ENCODE measurements around the gene MPRIP.

MPRIP gene

GRCh38 chr17:17120701-17121100 is 78.4 kb downstream of the MPRIP start:
- TF ChIP-seq USF1 (IDR thresholded peaks at IDR 0.05) (no peak), CREB1 (IDR thresholded peaks at IDR 0.05; ENCODE audit: low read depth) (no peak), REST (IDR thresholded peaks at IDR 0.05; ENCODE audit: low read depth) (no peak)

- TF ChIP-seq USF1 (IDR thresholded peaks at IDR 0.05) (no peak), TAF1 (IDR thresholded peaks at IDR 0.05; ENCODE audit: low read depth) (no peak), MAX (IDR thresholded peaks at IDR 0.05) (no peak), NFIC (IDR thresholded peaks at IDR 0.05) (no peak), TCF12 (IDR thresholded peaks at IDR 0.05; ENCODE audit: low read depth) (no peak), TEAD4 (IDR thresholded peaks at IDR 0.05) (no peak), EP300 (IDR thresholded peaks at IDR 0.05; ENCODE audit: borderline replicate concordance) (no peak), EGR1 (IDR thresholded peaks at IDR 0.05) (no peak), REST (IDR thresholded peaks at IDR 0.05; ENCODE audit: low read depth) (no peak)
Measured at GRCh38 chr17:17121162-17121561, 78.9 kb downstream of the MPRIP start.

GRCh38 chr17:17122781-17123483 is 80.7 kb downstream of the MPRIP start:
- TF ChIP-seq TCF12 (IDR thresholded peaks at IDR 0.05; ENCODE audit: low read depth) (no peak), NFIC (IDR thresholded peaks at IDR 0.05) (0 out of 2 replicates have a peak, but pooled peaks have one; percentile 13)

- TF ChIP-seq REST (IDR thresholded peaks at IDR 0.05; ENCODE audit: low read depth) (no peak), TCF12 (IDR thresholded peaks at IDR 0.05; ENCODE audit: low read depth) (no peak), EGR1 (IDR thresholded peaks at IDR 0.05) (no peak), FOXM1 (IDR thresholded peaks at IDR 0.05; ENCODE audit: borderline replicate concordance, low read depth) (no peak), CEBPB (IDR thresholded peaks at IDR 0.05) (no peak), ZBTB7A (IDR thresholded peaks at IDR 0.05; ENCODE audit: low read depth) (no peak), MAX (IDR thresholded peaks at IDR 0.05) (no peak), CREB1 (IDR thresholded peaks at IDR 0.05; ENCODE audit: low read depth) (no peak), TEAD4 (IDR thresholded peaks at IDR 0.05) (no peak), YY1 (IDR thresholded peaks at IDR 0.05; ENCODE audit: low read depth) (no peak), RAD21 (IDR thresholded peaks at IDR 0.05; ENCODE audit: low read depth) (no peak), USF1 (IDR thresholded peaks at IDR 0.05) (no peak), EP300 (IDR thresholded peaks at IDR 0.05; ENCODE audit: borderline replicate concordance) (no peak)
Measured at GRCh38 chr17:17124341-17124740, 82.1 kb downstream of the MPRIP start.

All from Ishikawa (cell line).